ENCODE measurements around the gene INTS1.

The INTS1 gene

DNA sequence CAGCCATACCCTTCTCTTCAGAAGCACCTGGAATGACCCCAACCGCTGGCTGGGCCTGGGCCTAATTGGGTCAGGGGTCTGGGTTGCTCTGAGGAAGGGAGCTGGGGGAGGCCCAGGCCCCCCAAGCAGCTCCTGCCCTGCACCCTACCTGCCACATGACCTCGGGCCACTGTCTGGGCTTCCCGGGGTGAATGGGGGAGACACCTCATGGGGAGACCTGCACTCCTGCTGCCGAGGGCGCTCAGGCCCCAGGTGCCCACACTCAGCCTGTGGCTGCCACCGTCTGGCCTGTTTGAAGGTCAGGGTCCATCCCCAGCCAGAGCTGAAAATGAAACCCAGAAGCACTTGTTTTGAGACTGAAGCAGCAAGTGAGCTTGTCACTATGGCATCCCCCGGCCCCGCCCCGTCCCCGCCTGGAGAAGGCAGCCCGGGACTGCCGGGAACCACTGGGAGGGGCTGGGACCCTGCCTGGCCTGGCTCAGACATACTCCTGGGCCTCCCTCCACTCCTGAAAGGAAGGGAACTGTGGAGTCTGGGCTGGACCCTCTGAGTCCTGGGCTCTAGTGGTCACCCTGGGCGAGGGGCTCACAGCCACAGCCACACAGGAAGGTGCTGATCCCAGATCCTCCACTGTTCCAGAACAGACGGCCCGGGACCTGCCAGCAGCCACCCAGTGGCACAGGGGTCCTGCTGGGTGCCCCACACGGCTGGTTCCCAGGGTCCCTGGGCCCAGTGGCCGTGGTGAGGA lies 37.5 kb downstream of the INTS1 start:
- TF ChIP-seq, protein P1, sequence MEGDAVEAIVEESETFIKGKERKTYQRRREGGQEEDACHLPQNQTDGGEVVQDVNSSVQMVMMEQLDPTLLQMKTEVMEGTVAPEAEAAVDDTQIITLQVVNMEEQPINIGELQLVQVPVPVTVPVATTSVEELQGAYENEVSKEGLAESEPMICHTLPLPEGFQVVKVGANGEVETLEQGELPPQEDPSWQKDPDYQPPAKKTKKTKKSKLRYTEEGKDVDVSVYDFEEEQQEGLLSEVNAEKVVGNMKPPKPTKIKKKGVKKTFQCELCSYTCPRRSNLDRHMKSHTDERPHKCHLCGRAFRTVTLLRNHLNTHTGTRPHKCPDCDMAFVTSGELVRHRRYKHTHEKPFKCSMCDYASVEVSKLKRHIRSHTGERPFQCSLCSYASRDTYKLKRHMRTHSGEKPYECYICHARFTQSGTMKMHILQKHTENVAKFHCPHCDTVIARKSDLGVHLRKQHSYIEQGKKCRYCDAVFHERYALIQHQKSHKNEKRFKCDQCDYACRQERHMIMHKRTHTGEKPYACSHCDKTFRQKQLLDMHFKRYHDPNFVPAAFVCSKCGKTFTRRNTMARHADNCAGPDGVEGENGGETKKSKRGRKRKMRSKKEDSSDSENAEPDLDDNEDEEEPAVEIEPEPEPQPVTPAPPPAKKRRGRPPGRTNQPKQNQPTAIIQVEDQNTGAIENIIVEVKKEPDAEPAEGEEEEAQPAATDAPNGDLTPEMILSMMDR (IDR thresholded peaks at IDR 0.05; ENCODE audit: borderline replicate concordance, control extremely low read depth, extremely low read depth, insufficient read depth, missing control alignments) = no peak
- DNase-seq (ENCODE audit: low spot score) = no peak
- in situ Hi-C loops (cut with MboI; ENCODE audit: low sequenced_read_pairs, unreplicated experiment) = no loop called here

DNA sequence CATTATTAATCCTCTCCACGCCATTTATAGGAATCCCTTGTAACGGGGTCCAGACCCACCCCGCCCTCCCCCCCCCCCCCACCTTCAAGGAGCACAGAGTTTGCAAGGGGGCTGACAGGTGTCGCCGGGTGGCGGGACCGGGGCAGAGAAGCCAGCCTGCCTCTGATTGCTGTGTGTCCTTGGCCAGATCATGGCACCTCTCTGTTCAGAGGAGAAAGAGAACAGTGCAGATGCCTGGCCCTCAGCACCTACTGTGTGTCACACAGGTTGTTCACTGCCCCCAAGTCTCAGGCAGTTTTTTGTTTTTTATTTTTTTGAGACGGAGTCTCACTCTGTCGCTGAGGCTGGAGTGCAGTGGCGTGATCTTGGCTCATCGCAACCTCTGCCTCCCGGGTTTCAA lies 39.5 kb downstream of the INTS1 start:
- TF ChIP-seq, protein P1 (IDR thresholded peaks at IDR 0.05; ENCODE audit: borderline replicate concordance, control extremely low read depth, extremely low read depth, insufficient read depth, missing control alignments) = no peak
- in situ Hi-C loops (cut with MboI; ENCODE audit: low sequenced_read_pairs, unreplicated experiment) = no loop called here
- DNase-seq (ENCODE audit: low spot score) = no peak

GRCh38 chr7:1463676-1464223 lies 40.4 kb downstream of the INTS1 start:
- in situ Hi-C loops (cut with MboI; ENCODE audit: low sequenced_read_pairs, unreplicated experiment) = no loop called here
- TF ChIP-seq, protein P1 (IDR thresholded peaks at IDR 0.05; ENCODE audit: borderline replicate concordance, control extremely low read depth, extremely low read depth, insufficient read depth, missing control alignments) = no peak
- no peak for DNase-seq (ENCODE audit: low spot score)

GRCh38 chr7:1461646-1462375 lies 42.4 kb downstream of the INTS1 start:
- in situ Hi-C loops (cut with MboI; ENCODE audit: low sequenced_read_pairs, unreplicated experiment) = no loop called here
- TF ChIP-seq, protein P1 (IDR thresholded peaks at IDR 0.05; ENCODE audit: borderline replicate concordance, control extremely low read depth, extremely low read depth, insufficient read depth, missing control alignments) = no peak
- no peak for DNase-seq (ENCODE audit: low spot score)

- peak; percentile 85 for DNase-seq (ENCODE audit: low spot score)
- in situ Hi-C loops (cut with MboI; ENCODE audit: low sequenced_read_pairs, unreplicated experiment) = no loop called here
- TF ChIP-seq, protein P1 (IDR thresholded peaks at IDR 0.05; ENCODE audit: borderline replicate concordance, control extremely low read depth, extremely low read depth, insufficient read depth, missing control alignments) = no peak
Measured at GRCh38 chr7:1460821-1461645, 43.2 kb downstream of the INTS1 start.

Data from GM13976 (cell line).